Activated gamma-delta T cell treated with Interleukin-2 at 50 U/mL for 16 hours (primary cell): ENCODE data around the gene KRTAP19-1.
"Not testable (repeated sequence)": the region's sequence is repeated elsewhere in the genome, so short reads cannot be mapped to it uniquely, and the experiment has no call there.

ENCODE experiments used
- DNase-seq: peaks from one replicate; pipeline ENCODE4 v3.0.0-alpha.2; 2020

KRTAP19-1 gene

GRCh38 chr21:30480145-30480544 lies at the start of gene KRTAP19-1:
KRTAP19-1 (minus strand) TSS chr21:30480367; CDS start chr21:30480317, 50 bp downstream.
- DNase-seq: no peak

GRCh38 chr21:30518876-30519275 lies 38.7 kb upstream of the KRTAP19-1 start:
- DNase-seq: no peak

GRCh38 chr21:30515681-30516080 lies 35.5 kb upstream of the KRTAP19-1 start:
- no peak for DNase-seq

GRCh38 chr21:30505621-30506205 lies 25.5 kb upstream of the KRTAP19-1 start:
- DNase-seq: not testable (repeated sequence)

GRCh38 chr21:30502041-30502440 lies 21.9 kb upstream of the KRTAP19-1 start, which contains the start of gene KRTAP19-5:
KRTAP19-5 (minus strand) TSS chr21:30502141; CDS start chr21:30502090, 51 bp downstream.
- no peak for DNase-seq

- no peak for DNase-seq
Measured at GRCh38 chr21:30497065-30497464, 16.9 kb upstream of the KRTAP19-1 start, which contains the start of gene KRTAP19-4. KRTAP19-4 (minus strand) TSS chr21:30497165; CDS start chr21:30497110, 55 bp downstream.

- no peak for DNase-seq
Measured at GRCh38 chr21:30491963-30492428, 11.8 kb upstream of the KRTAP19-1 start, which contains the start of gene KRTAP19-3. KRTAP19-3 (minus strand) TSS chr21:30492013; CDS start chr21:30491957, 56 bp downstream.

GRCh38 chr21:30487336-30487735 lies 7.2 kb upstream of the KRTAP19-1 start, which contains the start of gene KRTAP19-2:
KRTAP19-2 (minus strand) TSS chr21:30487436; CDS start chr21:30487348, 88 bp downstream.
- DNase-seq: no peak

- DNase-seq: no peak
Measured at GRCh38 chr21:30486180-30486579, 6.0 kb upstream of the KRTAP19-1 start.

GRCh38 chr21:30482130-30482529 lies 2.0 kb upstream of the KRTAP19-1 start:
- no peak for DNase-seq

- no peak for DNase-seq
Measured at GRCh38 chr21:30479259-30479658, 908 bp downstream of the KRTAP19-1 start.

- DNase-seq: no peak
Measured at GRCh38 chr21:30478004-30478403, 2.2 kb downstream of the KRTAP19-1 start.

GRCh38 chr21:30468900-30469714 lies 11.1 kb downstream of the KRTAP19-1 start:
- no peak for DNase-seq

- no peak for DNase-seq
Measured at GRCh38 chr21:30463713-30464112, 16.5 kb downstream of the KRTAP19-1 start.

GRCh38 chr21:30448514-30448913 lies 31.7 kb downstream of the KRTAP19-1 start:
- DNase-seq: no peak

- DNase-seq: no peak
Measured at GRCh38 chr21:30447056-30447455, 33.1 kb downstream of the KRTAP19-1 start.

- no peak for DNase-seq
Measured at GRCh38 chr21:30444204-30444603, 36.0 kb downstream of the KRTAP19-1 start.

GRCh38 chr21:30443226-30443625 lies 36.9 kb downstream of the KRTAP19-1 start:
- no peak for DNase-seq

GRCh38 chr21:30439975-30440374 lies 40.2 kb downstream of the KRTAP19-1 start, which contains the start of gene KRTAP15-1:
KRTAP15-1 (plus strand) TSS chr21:30440275; CDS start chr21:30440328, 53 bp downstream.
- no peak for DNase-seq

GRCh38 chr21:30437010-30437565 lies 43.1 kb downstream of the KRTAP19-1 start:
- DNase-seq: no peak

- no peak for DNase-seq
Measured at GRCh38 chr21:30434033-30434631, 46.0 kb downstream of the KRTAP19-1 start.

- DNase-seq: no peak
Measured at GRCh38 chr21:30430170-30430655, 50.0 kb downstream of the KRTAP19-1 start, which contains the start of gene KRTAP13-4. KRTAP13-4 (plus strand) TSS chr21:30430220; CDS start chr21:30430276, 56 bp downstream.
